Measurements from ENCODE around the gene C2CD2. TPM values are rescaled to one million over a fixed set of nuclear protein-coding genes. Genes with fewer than 3 reads are reported as not detected.

The C2CD2 gene
- total RNA-seq, 3 donors from 2014 or later, result 9.4 to 29.1 (median 17.8) TPM

GRCh38 chr21:41847066-41847804, 106.6 kb downstream of the C2CD2 start:
- H3K4me1 ChIP-seq (ENCODE audit: low read depth), result no peaks in the 10 kb centered on the region
- TF ChIP-seq, protein P1, sequence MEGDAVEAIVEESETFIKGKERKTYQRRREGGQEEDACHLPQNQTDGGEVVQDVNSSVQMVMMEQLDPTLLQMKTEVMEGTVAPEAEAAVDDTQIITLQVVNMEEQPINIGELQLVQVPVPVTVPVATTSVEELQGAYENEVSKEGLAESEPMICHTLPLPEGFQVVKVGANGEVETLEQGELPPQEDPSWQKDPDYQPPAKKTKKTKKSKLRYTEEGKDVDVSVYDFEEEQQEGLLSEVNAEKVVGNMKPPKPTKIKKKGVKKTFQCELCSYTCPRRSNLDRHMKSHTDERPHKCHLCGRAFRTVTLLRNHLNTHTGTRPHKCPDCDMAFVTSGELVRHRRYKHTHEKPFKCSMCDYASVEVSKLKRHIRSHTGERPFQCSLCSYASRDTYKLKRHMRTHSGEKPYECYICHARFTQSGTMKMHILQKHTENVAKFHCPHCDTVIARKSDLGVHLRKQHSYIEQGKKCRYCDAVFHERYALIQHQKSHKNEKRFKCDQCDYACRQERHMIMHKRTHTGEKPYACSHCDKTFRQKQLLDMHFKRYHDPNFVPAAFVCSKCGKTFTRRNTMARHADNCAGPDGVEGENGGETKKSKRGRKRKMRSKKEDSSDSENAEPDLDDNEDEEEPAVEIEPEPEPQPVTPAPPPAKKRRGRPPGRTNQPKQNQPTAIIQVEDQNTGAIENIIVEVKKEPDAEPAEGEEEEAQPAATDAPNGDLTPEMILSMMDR (IDR thresholded peaks at IDR 0.05), result no peak
- H3K9me3 ChIP-seq, result no peaks in the 10 kb centered on the region
- peak in 1 of 3 donors; percentile 7 for DNase-seq
- no peaks in the 10 kb centered on the region for H3K36me3 ChIP-seq (ENCODE audit: low read depth)
- no peak overlapping the region for H3K4me3 ChIP-seq
- no peak for ATAC-seq
- intact Hi-C loops (cut with DNase I, micrococcal nuclease), result no loop called here

DNA sequence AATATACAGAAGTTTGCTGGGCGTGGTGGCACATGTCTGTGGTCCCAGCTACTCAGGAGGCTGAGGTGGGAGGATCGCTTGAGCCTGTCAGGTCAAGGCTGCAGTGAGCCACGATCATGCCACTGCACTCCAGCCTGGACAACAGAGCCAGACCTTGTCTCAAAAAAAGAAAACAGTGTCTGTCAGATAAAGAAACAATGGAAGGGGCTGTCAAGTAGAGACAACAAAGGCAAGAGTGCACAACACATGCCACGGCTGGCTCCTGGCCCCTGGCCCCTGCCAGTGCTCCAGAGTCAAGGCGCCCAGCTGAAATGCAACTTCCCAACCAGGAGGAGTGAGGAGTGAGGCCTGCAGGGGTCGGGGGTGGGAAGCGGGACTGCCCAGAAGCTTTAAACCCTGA, 107.3 kb downstream of the C2CD2 start:
- Histone ChIP-seq H3K36me3 (ENCODE audit: low read depth) (no peaks in the 10 kb centered on the region), H3K9me3 (peaks cover 2% of the 10 kb centered on the region), H3K4me1 (ENCODE audit: low read depth) (no peaks in the 10 kb centered on the region), H3K4me3 (no peak overlapping the region)
- ATAC-seq (no peak), DNase-seq (no peak)
- TF ChIP-seq, protein P1 (IDR thresholded peaks at IDR 0.05), result no peak
- intact Hi-C loops (cut with DNase I, micrococcal nuclease), result no loop called here

DNA sequence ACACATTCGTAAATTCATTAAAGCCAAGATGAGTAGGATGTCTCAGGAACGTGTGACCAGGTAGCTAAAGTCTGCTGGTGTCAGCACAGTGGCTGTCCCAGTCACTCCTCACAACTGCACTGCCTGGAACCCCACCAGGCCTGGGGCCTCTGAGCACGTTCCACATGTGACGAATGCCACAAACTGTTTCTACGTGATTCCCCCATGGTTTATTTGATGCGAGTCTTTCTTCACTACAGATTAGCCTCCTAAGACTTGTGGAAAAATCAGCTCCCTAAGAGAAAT, 107.8 kb downstream of the C2CD2 start:
- intact Hi-C loops (cut with DNase I, micrococcal nuclease), result no loop called here
- DNase-seq (peak in 1 of 3 donors; percentile 6), ATAC-seq (no peak)
- Histone ChIP-seq H3K9me3 (peaks cover 5% of the 10 kb centered on the region), H3K36me3 (ENCODE audit: low read depth) (no peaks in the 10 kb centered on the region), H3K4me1 (ENCODE audit: low read depth) (no peaks in the 10 kb centered on the region), H3K4me3 (no peak overlapping the region)
- TF ChIP-seq, protein P1 (IDR thresholded peaks at IDR 0.05), result no peak

DNA sequence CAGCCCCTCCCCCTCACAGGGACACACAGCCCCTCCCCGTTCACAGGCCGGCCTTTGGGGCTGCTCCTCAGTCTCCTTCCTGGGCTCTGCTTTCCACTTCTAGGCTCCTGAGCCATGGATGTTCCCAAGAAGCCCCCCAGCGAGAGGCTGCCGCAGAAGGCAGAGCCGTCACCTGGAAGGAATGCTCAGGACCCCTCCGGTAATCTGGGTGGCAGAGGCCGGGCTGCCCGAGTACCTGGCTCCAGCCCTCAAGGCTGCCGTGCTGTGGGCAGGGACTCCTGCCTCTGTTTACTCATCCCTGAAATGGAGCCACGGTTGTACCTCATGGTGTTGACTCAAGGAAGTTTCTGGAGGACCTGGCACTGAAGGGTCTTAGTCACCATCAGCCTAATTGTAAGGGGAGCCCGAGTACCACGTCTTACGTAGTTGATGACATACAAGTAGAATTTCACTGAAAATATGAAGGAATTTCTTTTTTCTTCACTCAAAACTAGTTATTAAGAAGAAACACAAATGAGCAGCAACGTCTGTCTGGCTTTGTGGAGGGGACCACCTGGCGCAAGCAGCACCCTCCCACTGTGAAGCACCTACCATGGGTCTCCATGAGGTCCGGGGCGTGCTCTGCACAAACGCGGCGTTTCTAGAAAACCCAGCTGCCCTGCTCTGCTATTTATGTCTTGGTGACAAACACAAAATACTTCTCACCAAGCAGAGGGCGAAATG, 108.3 kb downstream of the C2CD2 start:
- DNase-seq (peak in 1 of 3 donors; percentile 11), ATAC-seq (no peak)
- TF ChIP-seq, protein P1 (IDR thresholded peaks at IDR 0.05), result no peak
- Histone ChIP-seq H3K4me3 (no peak overlapping the region), H3K36me3 (ENCODE audit: low read depth) (no peaks in the 10 kb centered on the region), H3K4me1 (ENCODE audit: low read depth) (no peaks in the 10 kb centered on the region), H3K9me3 (peaks cover 9% of the 10 kb centered on the region)
- intact Hi-C loops (cut with DNase I, micrococcal nuclease), result no loop called here

GRCh38 chr21:41843584-41843983, 110.2 kb downstream of the C2CD2 start:
- TF ChIP-seq, protein P1 (IDR thresholded peaks at IDR 0.05), result no peak
- Histone ChIP-seq H3K36me3 (ENCODE audit: low read depth) (no peaks in the 10 kb centered on the region), H3K4me1 (ENCODE audit: low read depth) (no peaks in the 10 kb centered on the region), H3K9me3 (peaks cover 9% of the 10 kb centered on the region), H3K4me3 (no peak overlapping the region)
- intact Hi-C loops (cut with DNase I, micrococcal nuclease), result no loop called here
- ATAC-seq, result no peak
- DNase-seq, result peak in 1 of 3 donors; percentile 2

Measured in mucosa of descending colon (tissue), 3 donors.